Measurements from ENCODE around the gene WWOX. TPM values are rescaled to one million over a fixed set of nuclear protein-coding genes. Genes with fewer than 3 reads are reported as not detected.

Gene WWOX
- total and polyA plus RNA-seq, 2 donors (not counting 3 experiments of a cell fraction or from before 2014, with no cell fraction given): 6.2 to 12.5 TPM

GRCh38 chr16:78091419-78091818 is 8.0 kb upstream of the WWOX start:
- Histone ChIP-seq H3K27me3 (ENCODE audit: control insufficient read depth in 2 of 2, insufficient read depth in 2 of 2, low read length in 2 of 2) (no peaks in the 10 kb centered on the region), H3K9ac (replicated peaks; ENCODE audit: extremely low read depth, insufficient read depth, low read length) (no peak overlapping the region), H4K20me1 (replicated peaks; ENCODE audit: control insufficient read depth, extremely low read depth, insufficient read depth, low read length) (no peaks in the 10 kb centered on the region), H3K4me3 (replicated peaks in 1 of 3; ENCODE audit: insufficient read depth in 1 of 3, low read depth in 1 of 3, low read length in 3 of 3) (no peak overlapping the region), H3K9me1 (replicated peaks; ENCODE audit: control insufficient read depth, extremely low read depth, insufficient read depth, low read length) (no peaks in the 10 kb centered on the region), H3K79me2 (ENCODE audit: control insufficient read depth, insufficient read depth, low read length) (no peaks in the 10 kb centered on the region), H3K36me3 (ENCODE audit: control insufficient read depth in 2 of 2, extremely low read depth in 1 of 2, insufficient read depth in 2 of 2, low read length in 2 of 2) (no peaks in the 10 kb centered on the region), H3K9me3 (replicated peaks; ENCODE audit: control insufficient read depth, insufficient read depth, low read length) (no peaks in the 10 kb centered on the region), H3K27ac (ENCODE audit: insufficient read depth, low read depth, low read length) (no peak overlapping the region), H3K4me1 (ENCODE audit: control insufficient read depth, extremely low read depth, insufficient read depth, low read length) (no peaks in the 10 kb centered on the region), H2AFZ (ENCODE audit: low read depth, low read length) (no peak overlapping the region), H3K4me2 (ENCODE audit: insufficient read depth, low read length) (no peak overlapping the region)
- ChIA-PET POLR2A (no interaction called here), CTCF (interaction anchor here (0.9 kb wide), 1 partner anchor 8 kb away, joined by 3 read pairs; no protein-coding TSS in a partner anchor)
- DNase-seq (ENCODE audit: low read depth, low spot score): no peak
- TF ChIP-seq POLR2AphosphoS5 (IDR thresholded peaks at IDR 0.05; ENCODE audit: insufficient read depth, low read depth, low read length): no peak
- BruUV-seq (replicated peaks): no TSS peak
- intact Hi-C loops (cut with micrococcal nuclease): no loop called here
- no peak for FAIRE-seq
- dilution Hi-C loops (cut with MboI; ENCODE audit: extremely low pct_ligation_motif_present, low sequenced_read_pairs): no loop called here

GRCh38 chr16:78092758-78093157 is 6.7 kb upstream of the WWOX start:
- H3K4me2 ChIP-seq (ENCODE audit: insufficient read depth, low read length): no peak overlapping the region
- no peaks in the 10 kb centered on the region for H3K36me3 ChIP-seq (ENCODE audit: control insufficient read depth in 2 of 2, extremely low read depth in 1 of 2, insufficient read depth in 2 of 2, low read length in 2 of 2)
- TF ChIP-seq GATA2 (IDR thresholded peaks at IDR 0.05; ENCODE audit: insufficient read depth, insufficient read length, low read depth, low read length) (no peak), POLR2A (IDR thresholded peaks at IDR 0.05; ENCODE audit: low read depth, low read length) (no peak), POLR2AphosphoS5 (IDR thresholded peaks at IDR 0.05; ENCODE audit: insufficient read depth, low read depth, low read length) (no peak), MYC (IDR thresholded peaks at IDR 0.05; ENCODE audit: low read depth, low read length) (no peak), FOS (IDR thresholded peaks at IDR 0.05; ENCODE audit: borderline replicate concordance, insufficient read depth, low read length) (no peak), JUN (IDR thresholded peaks at IDR 0.05; ENCODE audit: borderline replicate concordance, insufficient read depth, insufficient read length, low read depth) (no peak), EZH2 (IDR thresholded peaks at IDR 0.05; ENCODE audit: borderline replicate concordance, low read depth, low read length, severe bottlenecking) (no peak)
- TF ChIP-seq, protein P1, sequence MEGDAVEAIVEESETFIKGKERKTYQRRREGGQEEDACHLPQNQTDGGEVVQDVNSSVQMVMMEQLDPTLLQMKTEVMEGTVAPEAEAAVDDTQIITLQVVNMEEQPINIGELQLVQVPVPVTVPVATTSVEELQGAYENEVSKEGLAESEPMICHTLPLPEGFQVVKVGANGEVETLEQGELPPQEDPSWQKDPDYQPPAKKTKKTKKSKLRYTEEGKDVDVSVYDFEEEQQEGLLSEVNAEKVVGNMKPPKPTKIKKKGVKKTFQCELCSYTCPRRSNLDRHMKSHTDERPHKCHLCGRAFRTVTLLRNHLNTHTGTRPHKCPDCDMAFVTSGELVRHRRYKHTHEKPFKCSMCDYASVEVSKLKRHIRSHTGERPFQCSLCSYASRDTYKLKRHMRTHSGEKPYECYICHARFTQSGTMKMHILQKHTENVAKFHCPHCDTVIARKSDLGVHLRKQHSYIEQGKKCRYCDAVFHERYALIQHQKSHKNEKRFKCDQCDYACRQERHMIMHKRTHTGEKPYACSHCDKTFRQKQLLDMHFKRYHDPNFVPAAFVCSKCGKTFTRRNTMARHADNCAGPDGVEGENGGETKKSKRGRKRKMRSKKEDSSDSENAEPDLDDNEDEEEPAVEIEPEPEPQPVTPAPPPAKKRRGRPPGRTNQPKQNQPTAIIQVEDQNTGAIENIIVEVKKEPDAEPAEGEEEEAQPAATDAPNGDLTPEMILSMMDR (IDR thresholded peaks at IDR 0.05; ENCODE audit: extremely low read depth in 1 of 2, insufficient read depth in 1 of 2, low read depth in 1 of 2, low read length in 2 of 2): no peak
- TF ChIP-seq, protein P2, sequence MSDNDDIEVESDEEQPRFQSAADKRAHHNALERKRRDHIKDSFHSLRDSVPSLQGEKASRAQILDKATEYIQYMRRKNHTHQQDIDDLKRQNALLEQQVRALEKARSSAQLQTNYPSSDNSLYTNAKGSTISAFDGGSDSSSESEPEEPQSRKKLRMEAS (IDR thresholded peaks at IDR 0.05; ENCODE audit: insufficient read depth, insufficient read length): no peak
- H3K79me2 ChIP-seq (ENCODE audit: control insufficient read depth, insufficient read depth, low read length): no peaks in the 10 kb centered on the region
- DNase-seq (ENCODE audit: low read depth, low spot score) (no peak), FAIRE-seq (no peak)
- H2AFZ ChIP-seq (ENCODE audit: low read depth, low read length): no peak overlapping the region
- no peaks in the 10 kb centered on the region for H3K27me3 ChIP-seq (ENCODE audit: control insufficient read depth in 2 of 2, insufficient read depth in 2 of 2, low read length in 2 of 2)
- ChIA-PET POLR2A (no interaction called here), CTCF (interaction anchor here (1.2 kb wide), 1 partner anchor 90 kb away, joined by 3 read pairs; no protein-coding TSS in a partner anchor)
- intact Hi-C loops (cut with micrococcal nuclease): no loop called here
- H3K9me1 ChIP-seq (replicated peaks; ENCODE audit: control insufficient read depth, extremely low read depth, insufficient read depth, low read length): no peaks in the 10 kb centered on the region
- no peak overlapping the region for H3K4me3 ChIP-seq (replicated peaks in 1 of 3; ENCODE audit: insufficient read depth in 1 of 3, low read depth in 1 of 3, low read length in 3 of 3)
- no peaks in the 10 kb centered on the region for H3K4me1 ChIP-seq (ENCODE audit: control insufficient read depth, extremely low read depth, insufficient read depth, low read length)
- no peaks in the 10 kb centered on the region for H4K20me1 ChIP-seq (replicated peaks; ENCODE audit: control insufficient read depth, extremely low read depth, insufficient read depth, low read length)
- H3K9ac ChIP-seq (replicated peaks; ENCODE audit: extremely low read depth, insufficient read depth, low read length): no peak overlapping the region
- no peak overlapping the region for H3K27ac ChIP-seq (ENCODE audit: insufficient read depth, low read depth, low read length)
- dilution Hi-C loops (cut with MboI; ENCODE audit: extremely low pct_ligation_motif_present, low sequenced_read_pairs): no loop called here
- H3K9me3 ChIP-seq (replicated peaks; ENCODE audit: control insufficient read depth, insufficient read depth, low read length): no peaks in the 10 kb centered on the region
- BruUV-seq (replicated peaks): no TSS peak
